Hepatocyte (in vitro differentiated cells): ENCODE results near the gene RPL29. TPM values are rescaled to one million over a fixed set of nuclear protein-coding genes. Genes with fewer than 3 reads are reported as not detected.

Source experiments
- DNase-seq: peaks from one replicate; pipeline ENCODE4 v3.0.0-alpha.2; 2016; ENCODE audit warnings: low spot score
- H2AFZ ChIP-seq: fragments of 200-600 bp; sonication (generic); 2 replicates; pipeline ENCODE4 v1.6.0; 2016; ENCODE audit warnings: antibody characterized with exemption, mild to moderate bottlenecking
- H3K27ac ChIP-seq: fragments of 200-600 bp; sonication (generic); 2 replicates; pipeline ENCODE4 v1.5.1; 2016; ENCODE audit warnings: mild to moderate bottlenecking
- H3K27me3 ChIP-seq: fragments of 200-600 bp; sonication (generic); 2 replicates; pipeline ENCODE4 v1.6.1; 2016
- H3K36me3 ChIP-seq: fragments of 200-600 bp; sonication (generic); replicated peaks from 2 replicates; pipeline ENCODE4 v1.5.1; 2016; ENCODE audit warnings: low read depth; ENCODE audit not compliant: insufficient read depth
- H3K4me1 ChIP-seq: fragments of 200-600 bp; sonication (generic); 2 replicates; pipeline ENCODE4 v1.5.1; 2016; ENCODE audit warnings: mild to moderate bottlenecking, moderate library complexity; ENCODE audit not compliant: insufficient read depth
- H3K4me2 ChIP-seq: fragments of 200-600 bp; sonication (generic); 2 replicates; pipeline ENCODE4 v1.6.0; 2016
- H3K4me3 ChIP-seq: fragments of 200-600 bp; sonication (generic); 2 replicates; pipeline ENCODE4 v1.5.1; 2016; ENCODE audit warnings: mild to moderate bottlenecking
- H3K79me2 ChIP-seq: fragments of 200-600 bp; sonication (generic); 2 replicates; pipeline ENCODE4 v1.6.0; 2017; ENCODE audit warnings: mild to moderate bottlenecking
- H3K9me2 ChIP-seq: fragments of 200-600 bp; sonication (generic); replicated peaks from 2 replicates; pipeline ENCODE4 v1.6.0; 2017; ENCODE audit warnings: mild to moderate bottlenecking; ENCODE audit not compliant: insufficient read depth
- H3K9me3 ChIP-seq: fragments of 200-600 bp; sonication (generic); 2 replicates; pipeline ENCODE4 v1.5.1; 2016; ENCODE audit warnings: low read depth, mild to moderate bottlenecking
- H4K20me1 ChIP-seq: fragments of 200-600 bp; sonication (generic); 2 replicates; pipeline ENCODE4 v1.6.0; 2016; ENCODE audit warnings: mild to moderate bottlenecking; ENCODE audit not compliant: insufficient read depth, poor library complexity, severe bottlenecking
- CTCF ChIP-seq: fragments of 200-600 bp; sonication (generic); IDR thresholded peaks from 2 replicates; pipeline ENCODE4 v1.5.1; 2016; ENCODE audit warnings: antibody characterized with exemption, mild to moderate bottlenecking; ENCODE audit not compliant: poor library complexity
- EZH2 ChIP-seq: fragments of 200-600 bp; sonication (generic); IDR thresholded peaks from 2 replicates; pipeline ENCODE4 v1.6.1; 2016; ENCODE audit warnings: antibody characterized with exemption, mild to moderate bottlenecking, borderline replicate concordance
- EZH2phosphoT487 ChIP-seq: fragments of 200-600 bp; sonication (generic); IDR thresholded peaks from one replicate; pipeline ENCODE4 v1.6.1; 2018; ENCODE audit warnings: antibody characterized with exemption, mild to moderate bottlenecking, low read depth, moderate library complexity; ENCODE audit not compliant: unreplicated experiment, severe bottlenecking
- WGBS: methylation state at CpG from one replicate; pipeline ENCODE4 v1.1.6; 2016; ENCODE audit warnings: low lambda C conversion rate; ENCODE audit errors: missing lambda C conversion rate; 5-methylcytosine and 5-hydroxymethylcytosine counted together
- polyA plus RNA-seq: library from polyadenylated mRNA; unstranded; fragments of >200 nt; fragmentation: Nextera tagmentation; extraction: Ambion mirVana; gene quantifications from 2 replicates; pipeline ENCODE4 v1.2.1, GENCODE V29; 2016
- total RNA-seq: library from RNA; depleted of rRNA; stranded (reverse); fragments of >200 nt; gene quantifications from 2 replicates; pipeline ENCODE4 v1.2.3, GENCODE V29; 2014

The RPL29 gene
- total and polyA plus RNA-seq, 2 experiments from 2014 or later = 786 to 981 TPM

GRCh38 chr3:52041118-52041731, 45.5 kb upstream of the RPL29 start:
- H2AFZ ChIP-seq = no peak overlapping the region
- no peaks in the 10 kb centered on the region for H3K27me3 ChIP-seq
- peak; percentile 37 for DNase-seq
- no peaks in the 10 kb centered on the region for H3K9me3 ChIP-seq
- H3K4me2 ChIP-seq = no peak overlapping the region
- peaks cover 17% of the 10 kb centered on the region for H3K4me1 ChIP-seq
- no peaks in the 10 kb centered on the region for H3K36me3 ChIP-seq
- TF ChIP-seq EZH2 = no peak
- TF ChIP-seq CTCF = no peak
- TF ChIP-seq EZH2phosphoT487 = no peak
- no peaks in the 10 kb centered on the region for H4K20me1 ChIP-seq
- H3K9me2 ChIP-seq = no peaks in the 10 kb centered on the region
- H3K27ac ChIP-seq = no peak overlapping the region
- H3K79me2 ChIP-seq = no peaks in the 10 kb centered on the region
- WGBS = 64% methylated on average over 10 of the region's 10 CpGs
- H3K4me3 ChIP-seq = no peak overlapping the region

- H3K9me3 ChIP-seq = no peaks in the 10 kb centered on the region
- no peak overlapping the region for H3K4me2 ChIP-seq
- no peaks in the 10 kb centered on the region for H3K27me3 ChIP-seq
- DNase-seq = no peak
- no peaks in the 10 kb centered on the region for H3K79me2 ChIP-seq
- TF ChIP-seq EZH2phosphoT487 (no peak), CTCF (no peak), EZH2 (no peak)
- H4K20me1 ChIP-seq = no peaks in the 10 kb centered on the region
- 93% methylated on average over 7 of the region's 8 CpGs for WGBS
- peaks cover 13% of the 10 kb centered on the region for H3K4me1 ChIP-seq
- no peaks in the 10 kb centered on the region for H3K36me3 ChIP-seq
- H2AFZ ChIP-seq = no peak overlapping the region
- no peaks in the 10 kb centered on the region for H3K9me2 ChIP-seq
- no peak overlapping the region for H3K4me3 ChIP-seq
- H3K27ac ChIP-seq = no peak overlapping the region
These were observed 44.9 kb upstream of the RPL29 start for GRCh38 chr3:52040600-52040999.

- no peaks in the 10 kb centered on the region for H3K9me3 ChIP-seq
- H3K36me3 ChIP-seq = no peaks in the 10 kb centered on the region
- WGBS = 93% methylated on average over 9 of the region's 17 CpGs
- no peaks in the 10 kb centered on the region for H3K27me3 ChIP-seq
- H3K79me2 ChIP-seq = no peaks in the 10 kb centered on the region
- H2AFZ ChIP-seq = no peak overlapping the region
- no peaks in the 10 kb centered on the region for H3K9me2 ChIP-seq
- DNase-seq = peak; percentile 39
- TF ChIP-seq EZH2 = no peak
- TF ChIP-seq EZH2phosphoT487 = no peak
- no peak for TF ChIP-seq CTCF
- no peak overlapping the region for H3K4me3 ChIP-seq
- H3K4me1 ChIP-seq = peaks cover 8% of the 10 kb centered on the region
- H3K4me2 ChIP-seq = no peak overlapping the region
- no peaks in the 10 kb centered on the region for H4K20me1 ChIP-seq
- no peak overlapping the region for H3K27ac ChIP-seq
These were observed 44.2 kb upstream of the RPL29 start for GRCh38 chr3:52039846-52040245.
